GM19193 (cell line): ENCODE data around the gene ARFGAP2.

ENCODE experiments used
- POLR2A ChIP-seq: IDR thresholded peaks from 4 replicates; pipeline ENCODE4 v1.6.1; 2011; ENCODE audit not compliant: insufficient read depth, insufficient read length; ENCODE audit errors: extremely low read depth

The ARFGAP2 gene

GRCh38 chr11:47144541-47144940 is 32.1 kb downstream of the ARFGAP2 start:
- no peak for TF ChIP-seq POLR2A

- no peak for TF ChIP-seq POLR2A
Measured at GRCh38 chr11:47143322-47143721, 33.4 kb downstream of the ARFGAP2 start.

DNA sequence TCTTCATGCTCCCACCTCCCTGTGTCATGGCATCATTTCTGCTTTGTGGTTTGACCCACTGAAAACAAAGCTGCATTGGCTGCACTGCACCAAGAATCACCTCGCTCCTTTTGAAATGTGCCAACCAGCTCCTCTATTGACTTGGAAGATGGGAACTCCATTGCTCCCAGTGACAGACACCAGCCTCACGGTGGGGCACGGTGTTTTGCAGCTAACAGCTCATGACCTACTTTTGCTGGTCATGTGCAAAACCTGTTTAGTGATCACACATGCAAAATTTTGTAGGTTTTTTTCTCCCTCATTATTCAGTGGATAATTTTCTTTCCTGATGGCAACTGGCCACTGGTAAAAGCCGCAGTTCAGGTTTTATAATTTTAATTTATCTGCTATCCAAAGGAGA is 36.8 kb downstream of the ARFGAP2 start:
- no peak for TF ChIP-seq POLR2A

- no peak for TF ChIP-seq POLR2A
Measured at GRCh38 chr11:47137476-47137875, 39.2 kb downstream of the ARFGAP2 start.

GRCh38 chr11:47136921-47137320 is 39.8 kb downstream of the ARFGAP2 start:
- no peak for TF ChIP-seq POLR2A

DNA sequence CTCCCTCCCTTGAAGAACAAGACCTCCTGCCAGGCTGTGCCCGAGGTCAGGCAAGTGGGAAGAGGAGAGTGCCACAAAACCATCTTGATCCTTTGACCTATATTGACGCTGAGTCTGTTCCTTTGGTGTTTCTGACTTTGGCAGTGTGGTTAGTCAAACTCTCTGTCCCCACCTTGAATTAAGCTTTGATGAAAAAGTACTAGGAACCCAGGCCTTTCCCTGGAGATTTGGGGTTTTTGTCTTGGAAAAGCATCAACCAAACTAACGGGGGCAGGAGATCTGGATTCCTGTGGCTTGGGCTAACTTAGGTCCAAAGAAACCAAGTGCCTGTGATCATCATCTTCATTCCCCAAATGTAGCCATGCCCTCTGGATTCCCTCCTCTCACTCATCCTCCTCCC is 40.4 kb downstream of the ARFGAP2 start:
- no peak for TF ChIP-seq POLR2A

DNA sequence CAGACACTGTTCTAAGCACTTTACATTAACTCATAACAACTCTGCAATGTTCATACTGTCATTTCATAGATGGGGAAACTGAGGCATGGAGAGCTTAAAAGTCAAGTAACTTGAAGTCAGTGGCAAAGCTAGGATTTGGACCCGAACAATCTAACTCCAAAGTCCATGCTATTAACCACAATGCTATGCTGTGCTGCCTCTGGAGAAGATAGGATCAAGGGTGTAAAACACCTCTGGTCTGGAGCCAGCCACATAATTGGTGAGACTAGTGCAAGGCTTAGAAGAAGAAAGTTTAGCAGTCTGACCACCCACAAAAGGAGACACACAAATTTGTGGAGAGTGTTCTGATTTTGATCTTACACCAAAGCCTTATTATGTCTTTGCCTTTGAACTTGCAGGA is 43.7 kb downstream of the ARFGAP2 start:
- TF ChIP-seq POLR2A: no peak

DNA sequence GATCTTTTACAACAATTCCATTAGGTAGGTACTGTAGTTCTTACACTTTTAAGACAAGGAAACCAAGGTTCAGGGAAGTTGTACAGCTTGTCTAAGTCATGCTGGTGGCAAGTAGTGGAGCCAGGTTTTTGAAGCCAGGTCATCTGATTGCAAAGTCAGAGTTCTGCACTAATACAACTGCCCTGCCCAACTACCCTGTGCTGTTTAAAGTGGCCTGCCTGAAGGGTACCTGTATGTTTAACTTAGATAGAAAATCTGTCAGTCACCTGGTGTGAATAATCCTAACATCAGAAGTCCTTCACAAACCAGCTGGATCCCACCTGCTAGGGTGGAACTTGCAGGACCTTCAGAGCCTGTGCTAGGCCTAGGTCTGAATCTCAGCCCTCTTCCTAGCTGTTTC is 44.2 kb downstream of the ARFGAP2 start:
- no peak for TF ChIP-seq POLR2A

DNA sequence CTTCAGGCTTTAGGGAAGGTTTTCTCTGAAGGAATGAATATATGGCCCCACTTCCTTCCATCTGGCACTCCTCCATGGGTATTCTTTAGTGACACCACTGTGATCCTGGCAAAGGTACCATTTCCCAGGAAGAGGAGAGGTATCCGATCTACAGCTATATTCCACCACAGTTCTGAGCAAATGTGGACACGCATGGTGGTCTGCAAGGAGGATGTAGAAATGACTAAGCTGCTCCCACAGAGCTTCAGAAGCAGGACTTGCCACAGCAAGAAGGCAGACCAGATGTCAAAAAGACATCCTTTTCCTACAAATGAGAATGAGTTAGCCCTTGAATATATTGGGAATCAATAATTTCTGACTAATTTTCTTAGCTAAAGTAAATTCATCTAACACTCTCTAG is 45.5 kb downstream of the ARFGAP2 start:
- TF ChIP-seq POLR2A: no peak

DNA sequence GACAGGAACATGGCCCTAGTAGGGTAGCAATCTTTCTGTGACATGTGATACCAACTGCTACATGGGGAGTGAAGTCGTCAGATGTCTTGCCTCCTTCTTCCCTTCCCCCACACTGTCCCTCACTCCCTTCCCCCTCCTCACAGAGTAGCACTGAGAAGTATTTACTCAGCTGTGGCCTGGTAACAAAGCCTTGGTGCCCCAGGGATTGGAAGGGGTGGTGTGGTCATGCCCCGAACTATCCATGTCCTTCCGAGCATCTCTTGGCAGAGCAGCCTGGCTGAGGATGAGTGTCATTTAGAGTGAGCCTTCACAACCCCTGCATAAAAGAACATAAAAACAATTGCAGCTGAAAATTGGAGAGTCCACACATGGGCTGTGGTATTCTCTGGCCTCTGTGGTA is 46.1 kb downstream of the ARFGAP2 start:
- no peak for TF ChIP-seq POLR2A

DNA sequence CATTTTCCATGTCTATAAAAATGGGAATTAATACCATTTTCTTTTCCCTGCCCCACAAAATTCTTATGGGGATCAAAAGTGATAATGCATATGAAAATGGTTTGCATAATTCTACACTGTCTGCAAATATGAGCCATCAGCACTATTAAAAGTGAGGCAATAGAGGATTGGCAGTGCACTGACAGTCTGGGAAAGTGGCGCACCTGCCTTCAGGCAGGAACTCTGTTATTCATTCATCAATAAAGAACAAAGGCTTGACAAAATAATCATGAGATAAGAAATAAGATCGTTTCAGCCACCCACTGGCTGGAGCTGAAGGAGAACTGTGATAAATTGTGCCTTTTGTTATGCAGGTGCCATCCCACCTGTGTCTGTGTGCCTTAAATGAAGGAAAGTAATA is 49.5 kb downstream of the ARFGAP2 start:
- no peak for TF ChIP-seq POLR2A

DNA sequence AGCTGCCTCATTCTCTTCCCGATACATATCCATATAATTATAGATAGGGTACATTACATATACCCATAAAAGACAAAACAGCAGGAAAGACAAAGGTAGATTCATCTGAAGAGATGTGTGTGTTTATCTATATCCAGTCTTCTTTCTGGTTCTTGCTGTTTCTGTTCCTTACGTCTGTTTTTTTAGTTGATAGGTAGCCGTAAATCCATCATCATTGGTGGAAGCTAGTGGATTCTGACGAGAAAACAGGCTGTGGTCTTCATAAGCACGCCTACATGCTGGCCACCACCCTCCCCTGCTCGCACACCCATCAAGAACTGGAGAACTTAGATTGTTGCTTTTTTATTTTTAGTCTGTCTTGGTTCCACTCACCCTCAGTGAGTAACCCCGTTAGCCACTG is 51.6 kb downstream of the ARFGAP2 start:
- no peak for TF ChIP-seq POLR2A

GRCh38 chr11:47124675-47125074 is 52.0 kb downstream of the ARFGAP2 start:
- no peak for TF ChIP-seq POLR2A

DNA sequence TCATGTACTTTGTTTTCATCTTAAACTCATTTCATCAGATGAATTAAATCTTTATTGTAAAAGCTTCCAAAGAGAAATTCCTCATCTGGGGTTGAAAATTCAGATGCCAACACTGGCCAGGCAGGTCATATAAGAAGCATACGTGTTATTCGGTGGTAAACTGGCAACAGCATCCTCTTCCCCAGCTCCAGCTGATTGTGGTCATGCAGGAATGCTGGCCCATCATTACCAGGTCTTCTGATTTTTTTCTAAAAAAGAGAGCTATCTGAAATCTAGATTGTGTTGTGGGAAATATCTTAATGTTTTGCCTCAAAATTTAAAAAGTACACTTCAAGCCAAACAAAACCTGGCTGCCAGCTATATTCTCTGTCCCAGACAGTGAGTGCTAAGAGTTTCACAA is 53.6 kb downstream of the ARFGAP2 start:
- no peak for TF ChIP-seq POLR2A

DNA sequence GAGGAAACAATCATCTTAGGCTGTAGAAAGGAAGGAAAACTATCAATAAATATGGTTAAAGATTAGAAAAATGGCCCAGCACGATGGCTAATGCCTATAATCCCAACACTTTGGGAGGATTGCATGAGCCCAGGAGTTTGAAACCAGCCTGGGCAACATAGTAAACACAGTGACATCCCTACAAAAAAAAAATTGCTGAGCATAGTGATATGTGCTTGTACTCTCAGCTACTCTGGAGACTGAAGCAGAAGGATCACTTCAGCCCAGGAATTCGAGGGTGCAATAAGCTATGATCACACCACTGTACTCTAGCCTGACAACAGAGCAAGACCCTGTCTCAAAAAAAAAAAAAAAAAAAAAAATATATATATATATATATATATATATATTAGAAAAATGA is 54.9 kb downstream of the ARFGAP2 start:
- TF ChIP-seq POLR2A: no peak

DNA sequence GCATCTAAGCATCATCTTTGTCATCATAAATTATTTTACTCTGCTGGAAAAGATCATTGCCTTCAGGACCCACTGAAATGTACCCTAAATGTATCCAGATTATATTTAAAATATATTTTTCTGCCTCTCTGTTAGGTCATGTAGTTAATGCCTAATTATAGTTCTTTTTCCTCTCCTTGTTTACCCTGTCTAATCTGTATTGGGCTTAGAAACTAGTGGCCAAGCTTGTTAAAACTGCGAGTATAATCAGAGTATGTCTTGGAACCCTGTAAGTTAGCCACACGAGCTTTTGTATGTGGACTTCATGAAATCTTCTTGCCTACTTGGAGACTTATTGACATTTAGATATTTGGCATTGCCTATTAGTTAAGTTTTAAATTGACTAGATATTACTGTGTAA is 55.6 kb downstream of the ARFGAP2 start:
- TF ChIP-seq POLR2A: no peak
